Muscle of leg (tissue), 11 donors: Measurements from ENCODE around the gene SCN4A. TPM values are rescaled to one million over a fixed set of nuclear protein-coding genes. Genes with fewer than 3 reads are reported as not detected.
"Not testable (repeated sequence)": the region's sequence is repeated elsewhere in the genome, so short reads cannot be mapped to it uniquely, and the experiment has no call there.

Experiments used
- DNase-seq: peaks from one replicate; pipeline ENCODE4 v3.0.0; 2013
- H3K27ac ChIP-seq: one replicate; pipeline ENCODE4 v1.5.1; 2013; ENCODE audit warnings: mild to moderate bottlenecking, low read length, control low read depth
- H3K27me3 ChIP-seq: one replicate; pipeline ENCODE4 v1.6.1; 2013; ENCODE audit warnings: low read length; ENCODE audit not compliant: control insufficient read depth, insufficient read depth
- H3K36me3 ChIP-seq: one replicate; pipeline ENCODE4 v1.6.1; 2013; ENCODE audit warnings: low read length; ENCODE audit not compliant: control insufficient read depth, insufficient read depth
- H3K4me1 ChIP-seq: one replicate; pipeline ENCODE4 v1.6.1; 2013; ENCODE audit warnings: low read length; ENCODE audit not compliant: control insufficient read depth, insufficient read depth
- H3K4me3 ChIP-seq: one replicate; pipeline ENCODE4 v1.5.1; 2013; ENCODE audit warnings: low read length, control low read depth
- H3K9me3 ChIP-seq: replicated peaks from 2 replicates; pipeline ENCODE4 v1.6.1; 2013; ENCODE audit warnings: low read depth, low read length; ENCODE audit not compliant: control insufficient read depth
- WGBS: methylation state at CpG from one replicate; pipeline ENCODE4 v1.1.5; 2013; ENCODE audit warnings: missing lambda C conversion rate; ENCODE audit not compliant: insufficient coverage; 5-methylcytosine and 5-hydroxymethylcytosine counted together
- polyA plus RNA-seq, 8 donors: library from polyadenylated mRNA; unstranded; fragments of 120-200 nt; gene quantifications; one replicate each; pipeline versions ENCODE4 v1.2.1 to v1.2.3, GENCODE V29; 2013; ENCODE audit warnings: inconsistent platforms in 1 of 8, low replicate concordance in 1 of 8; ENCODE audit not compliant: insufficient read length in 8 of 8, insufficient read depth in 1 of 8
- total RNA-seq: library from RNA; stranded (reverse); fragments of 120-200 nt; gene quantifications from one replicate; pipeline ENCODE4 v1.2.4, GENCODE V29; 2013

SCN4A gene
- total and polyA plus RNA-seq, 9 donors, result 16.3 to 46.8 (median 36.7) TPM

- DNase-seq, result no peak
- WGBS, result 79% methylated on average over 3 of the region's 5 CpGs
- Histone ChIP-seq H3K4me3 (no peak overlapping the region), H3K27ac (peak overlapping the region; percentile 72), H3K27me3 (no peaks in the 10 kb centered on the region), H3K9me3 (no peaks in the 10 kb centered on the region), H3K36me3 (peaks cover 5% of the 10 kb centered on the region), H3K4me1 (peaks cover 43% of the 10 kb centered on the region)
Measured at GRCh38 chr17:64008346-64008745, 35.6 kb upstream of the SCN4A start.

- H3K4me3 ChIP-seq, result no peak overlapping the region
- H3K27me3 ChIP-seq, result no peaks in the 10 kb centered on the region
- H3K36me3 ChIP-seq, result peaks cover 5% of the 10 kb centered on the region
- DNase-seq, result no peak
- WGBS, result no CpG with 5 or more reads among the region's 5 CpGs
- H3K9me3 ChIP-seq, result no peaks in the 10 kb centered on the region
- H3K4me1 ChIP-seq, result peaks cover 43% of the 10 kb centered on the region
- H3K27ac ChIP-seq, result peak overlapping the region; percentile 72
Measured at GRCh38 chr17:64007838-64008282, 35.1 kb upstream of the SCN4A start.

DNA sequence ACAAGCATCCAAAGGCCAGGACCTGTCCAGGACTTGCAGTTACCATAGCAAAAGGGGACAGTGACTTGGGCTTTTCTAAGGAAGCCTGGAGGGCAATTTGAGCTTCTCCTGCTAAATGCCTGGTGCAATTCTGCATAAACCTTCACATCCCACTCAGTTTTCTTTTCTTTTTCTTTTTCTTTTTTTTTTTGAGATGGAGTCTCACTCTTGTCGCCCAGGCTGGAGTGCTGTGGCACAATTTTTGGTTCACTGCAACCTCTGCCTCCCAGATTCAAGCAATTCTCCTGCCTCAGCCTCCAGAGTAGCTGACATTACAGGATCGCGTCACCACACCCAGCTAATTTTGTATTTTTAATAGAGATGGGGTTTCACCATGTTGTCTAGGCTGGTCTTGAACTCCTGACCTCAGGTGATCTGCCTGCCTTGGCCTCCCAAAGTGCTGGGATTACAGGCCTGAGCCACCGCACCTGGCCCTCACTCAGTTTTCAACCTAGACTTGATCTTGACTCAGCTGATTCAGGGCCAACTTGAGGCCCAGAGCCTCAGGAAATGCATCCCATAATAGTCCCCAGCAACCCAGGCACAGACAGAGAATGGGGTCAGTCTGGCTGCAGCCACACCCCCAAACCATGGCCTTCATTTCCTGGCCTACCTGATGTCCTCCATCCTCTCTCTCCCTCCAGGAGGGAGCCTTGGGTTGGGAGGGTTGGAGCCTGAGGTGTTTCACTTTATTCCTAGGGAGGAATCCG is 34.5 kb upstream of the SCN4A start:
- not testable (repeated sequence) for H3K36me3 ChIP-seq, DNase-seq, H3K4me3 ChIP-seq, H3K9me3 ChIP-seq, H3K27me3 ChIP-seq
- Histone ChIP-seq H3K4me1 (peaks cover 44% of the 10 kb centered on the region), H3K27ac (peak overlapping the region; percentile 72)
- WGBS, result 54% methylated on average over 1 of the region's 5 CpGs

- no peaks in the 10 kb centered on the region for H3K27me3 ChIP-seq
- H3K36me3 ChIP-seq, result peaks cover 5% of the 10 kb centered on the region
- H3K4me1 ChIP-seq, result peaks cover 50% of the 10 kb centered on the region
- peak; percentile 75 for DNase-seq
- peak overlapping the region; percentile 92 for H3K27ac ChIP-seq
- peak overlapping the region; percentile 22 for H3K4me3 ChIP-seq
- H3K9me3 ChIP-seq, result no peaks in the 10 kb centered on the region
- 71% methylated on average over 13 of the region's 13 CpGs for WGBS
Measured at GRCh38 chr17:64006361-64007088, 33.8 kb upstream of the SCN4A start.

GRCh38 chr17:64005734-64006167 is 33.0 kb upstream of the SCN4A start:
- WGBS, result 44% methylated on average over 6 of the region's 6 CpGs
- H3K27me3 ChIP-seq, result no peaks in the 10 kb centered on the region
- DNase-seq, result no peak

DNA sequence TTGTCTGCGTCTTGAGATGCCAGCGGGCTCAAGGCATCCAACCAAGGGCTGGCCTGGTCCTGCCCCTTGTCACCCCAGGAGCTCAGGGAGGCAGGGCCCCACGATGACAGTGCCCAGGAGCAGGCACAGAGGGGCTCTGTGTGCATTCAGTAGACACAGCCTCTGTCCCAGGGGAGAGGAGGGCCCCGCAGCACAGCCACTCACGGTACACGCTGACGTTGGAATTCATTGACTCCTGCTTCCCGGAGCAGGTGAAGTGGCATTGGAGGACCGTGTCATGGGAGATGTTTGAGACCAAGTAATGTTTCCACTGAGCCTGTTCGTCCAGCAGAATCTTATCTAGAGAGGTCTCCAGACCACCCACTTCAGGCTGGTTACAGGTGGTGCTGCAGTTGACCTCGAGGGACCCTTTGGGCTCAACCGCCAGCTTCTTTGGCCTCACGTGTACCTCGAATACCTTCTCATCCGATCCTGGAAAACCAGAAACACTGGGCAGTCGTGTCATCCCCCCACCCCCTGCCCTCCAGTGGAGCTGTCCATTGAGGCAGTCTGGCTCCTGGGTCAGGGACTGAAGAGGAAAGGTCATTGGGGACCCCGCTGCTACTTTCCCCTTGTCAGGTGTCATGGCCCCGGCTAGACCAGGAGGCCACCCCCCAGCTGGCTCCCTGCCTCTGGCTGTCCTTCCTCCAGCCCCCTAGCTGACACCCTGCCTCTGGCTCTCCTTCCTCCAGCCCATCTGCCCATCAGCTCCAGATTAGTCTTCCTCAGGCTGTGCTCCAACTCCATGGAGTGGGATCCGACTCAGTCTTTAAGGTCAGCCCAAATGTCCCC is 32.4 kb upstream of the SCN4A start:
- H3K27ac ChIP-seq, result peak overlapping the region; percentile 92
- H3K27me3 ChIP-seq, result no peaks in the 10 kb centered on the region
- H3K36me3 ChIP-seq, result peaks cover 5% of the 10 kb centered on the region
- peaks cover 53% of the 10 kb centered on the region for H3K4me1 ChIP-seq
- 71% methylated on average over 17 of the region's 19 CpGs for WGBS
- no peak for DNase-seq
- peak overlapping the region; percentile 22 for H3K4me3 ChIP-seq
- no peaks in the 10 kb centered on the region for H3K9me3 ChIP-seq

More at GRCh38 chr17:64005734-64006167, 33.0 kb upstream of the SCN4A start:
- peaks cover 5% of the 10 kb centered on the region for H3K36me3 ChIP-seq
- H3K9me3 ChIP-seq, result no peaks in the 10 kb centered on the region
- H3K4me3 ChIP-seq, result peak overlapping the region; percentile 22
- H3K27ac ChIP-seq, result peak overlapping the region; percentile 92
- peaks cover 53% of the 10 kb centered on the region for H3K4me1 ChIP-seq

DNA sequence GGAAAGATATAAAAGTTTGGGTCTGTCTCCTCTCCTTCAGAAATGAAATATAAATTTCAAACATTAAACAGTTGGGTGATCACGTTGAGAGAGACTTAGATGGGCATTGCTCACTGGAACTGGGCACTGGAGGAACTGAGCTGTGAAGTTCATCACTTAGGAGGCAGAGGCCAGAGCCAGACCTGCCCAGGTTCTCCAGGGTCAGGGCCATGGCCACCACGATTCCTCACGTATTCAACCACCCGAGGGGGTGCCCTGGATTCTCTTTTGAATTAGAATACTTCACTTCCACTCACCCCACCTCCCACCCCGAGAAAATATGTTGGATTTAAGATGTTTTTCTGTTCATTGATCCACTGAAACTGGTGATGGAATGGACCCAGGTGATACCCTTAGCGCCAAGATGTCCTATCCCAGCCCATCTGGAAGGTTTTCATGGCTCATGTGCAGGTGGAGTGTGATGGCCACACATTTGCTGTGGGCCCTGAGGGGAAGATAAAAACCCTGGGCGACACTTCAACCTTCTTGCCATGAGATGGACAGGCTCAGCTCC is 31.6 kb upstream of the SCN4A start:
- Histone ChIP-seq H3K4me1 (peaks cover 51% of the 10 kb centered on the region), H3K4me3 (no peak overlapping the region)

GRCh38 chr17:64003526-64004121 is 30.9 kb upstream of the SCN4A start:
- DNase-seq, result no peak
- H3K4me1 ChIP-seq, result peaks cover 51% of the 10 kb centered on the region
- no peak overlapping the region for H3K4me3 ChIP-seq
- H3K27ac ChIP-seq, result no peak overlapping the region
- H3K9me3 ChIP-seq, result no peaks in the 10 kb centered on the region
- 79% methylated on average over 7 of the region's 13 CpGs for WGBS
- H3K36me3 ChIP-seq, result peaks cover 5% of the 10 kb centered on the region
- H3K27me3 ChIP-seq, result no peaks in the 10 kb centered on the region

More for the DNA sequence above, 31.6 kb upstream of the SCN4A start:
- H3K27me3 ChIP-seq, result no peaks in the 10 kb centered on the region
- no peak for DNase-seq
- WGBS, result 94% methylated on average over 2 of the region's 7 CpGs
- no peaks in the 10 kb centered on the region for H3K9me3 ChIP-seq
- H3K27ac ChIP-seq, result no peak overlapping the region
- peaks cover 5% of the 10 kb centered on the region for H3K36me3 ChIP-seq

GRCh38 chr17:64002658-64003525 is 30.2 kb upstream of the SCN4A start:
- no peak overlapping the region for H3K27ac ChIP-seq
- no peak for DNase-seq
- peaks cover 5% of the 10 kb centered on the region for H3K36me3 ChIP-seq
- peaks cover 51% of the 10 kb centered on the region for H3K4me1 ChIP-seq
- no peaks in the 10 kb centered on the region for H3K9me3 ChIP-seq
- no peak overlapping the region for H3K4me3 ChIP-seq
- 85% methylated on average over 12 of the region's 22 CpGs for WGBS
- H3K27me3 ChIP-seq, result peaks cover 6% of the 10 kb centered on the region
